ENCODE measurements around the gene CHERP.

GRCh38 chr19:16473875-16474392, 68.3 kb downstream of the CHERP start:
- no peak for TF ChIP-seq POLR2A (IDR thresholded peaks at IDR 0.05)
- TF ChIP-seq CTCF (IDR thresholded peaks at IDR 0.05), result no peak
- TF ChIP-seq POLR2AphosphoS5 (IDR thresholded peaks at IDR 0.05; ENCODE audit: insufficient read depth in 1 of 2, low read depth in 1 of 2), result no peak
